Measurements from ENCODE around the gene TRIM23.
A peak's percentile ranks its signal among the peaks of the same experiment; 100 is the strongest.
"Not testable (repeated sequence)": the region's sequence is repeated elsewhere in the genome, so short reads cannot be mapped to it uniquely, and the experiment has no call there.

TRIM23 gene

DNA sequence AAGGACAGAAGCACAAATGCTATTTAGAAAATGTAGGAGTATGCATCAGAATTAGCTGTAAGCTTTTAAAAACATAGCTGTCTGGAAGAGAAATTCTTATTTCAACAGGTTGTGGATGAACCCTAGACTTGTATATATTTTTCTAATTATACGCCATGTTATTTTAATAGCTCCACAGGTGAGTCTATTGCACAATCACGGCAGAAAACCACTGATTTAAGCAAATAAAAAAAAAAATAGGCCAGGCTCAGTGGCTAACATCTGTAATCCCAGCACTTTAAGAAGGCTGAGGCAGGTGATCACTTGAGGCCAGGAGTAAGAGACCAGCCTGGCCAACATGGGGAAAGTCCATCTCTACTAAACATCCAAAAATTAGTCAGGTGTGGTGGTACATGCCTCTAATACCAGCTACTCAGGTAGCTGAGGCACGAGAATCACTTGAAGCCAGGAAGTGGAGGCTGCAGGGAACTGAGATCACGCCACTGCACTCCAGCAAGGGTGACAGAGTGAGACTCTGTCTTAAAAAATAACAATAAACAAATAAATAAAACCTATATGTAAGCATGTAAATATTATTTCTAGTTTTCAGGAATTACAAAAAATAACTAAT lies 11.7 kb downstream of the TRIM23 start:
- Mint-ChIP-seq H3K27ac (no peak overlapping the region), H3K4me1 (peaks cover 42% of the 10 kb centered on the region), H3K4me3 (no peak overlapping the region), H3K9me3 (no peaks in the 10 kb centered on the region), H3K36me3 (peaks cover 28% of the 10 kb centered on the region), H3K27me3 (no peaks in the 10 kb centered on the region)

DNA sequence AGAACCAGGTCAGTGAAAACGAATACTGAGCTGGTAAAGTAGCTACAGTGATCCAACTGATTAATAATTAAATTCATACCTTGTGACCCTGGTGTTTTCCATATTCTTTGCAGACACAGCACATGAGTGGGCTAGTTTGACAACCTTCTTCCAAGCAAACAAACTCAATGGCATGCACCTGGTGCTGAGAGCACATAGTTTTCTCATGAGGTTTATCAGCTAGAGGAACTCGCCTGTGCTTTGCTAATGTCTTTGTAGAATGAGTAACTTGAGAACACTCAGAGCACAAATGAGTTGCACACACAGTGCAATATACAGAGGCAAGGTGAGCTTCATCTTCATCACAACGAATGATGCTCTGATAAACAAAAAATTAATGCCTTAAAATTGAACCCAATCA lies 12.6 kb downstream of the TRIM23 start:
- H3K4me3 Mint-ChIP-seq: no peak overlapping the region
- no peak overlapping the region for H3K27ac Mint-ChIP-seq
- H3K36me3 Mint-ChIP-seq: peaks cover 31% of the 10 kb centered on the region
- peaks cover 40% of the 10 kb centered on the region for H3K4me1 Mint-ChIP-seq
- H3K27me3 Mint-ChIP-seq: no peaks in the 10 kb centered on the region
- H3K9me3 Mint-ChIP-seq: no peaks in the 10 kb centered on the region

DNA sequence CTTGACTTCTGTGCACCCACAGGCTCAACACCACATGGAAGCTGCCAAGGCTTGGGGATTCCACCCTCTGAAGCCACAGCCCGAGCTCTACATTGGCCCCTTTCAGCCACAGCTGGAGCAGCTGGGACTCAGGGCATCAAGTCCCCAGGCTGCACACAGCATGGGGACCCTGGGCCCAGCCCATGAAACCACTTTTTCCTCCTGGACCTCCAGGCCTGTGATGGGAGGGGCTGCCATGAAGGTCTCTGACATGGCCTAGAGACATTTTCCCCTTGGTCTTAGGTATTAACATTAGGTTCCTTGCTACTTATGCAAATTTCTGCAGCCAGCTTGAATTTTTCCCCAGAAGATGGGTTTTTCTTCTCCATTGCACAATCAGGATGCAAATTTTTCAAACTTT lies 22.4 kb downstream of the TRIM23 start:
- H3K4me3 Mint-ChIP-seq, H3K27me3 Mint-ChIP-seq, H3K27ac Mint-ChIP-seq, H3K9me3 Mint-ChIP-seq: not testable (repeated sequence)
- Mint-ChIP-seq H3K36me3 (peaks cover 45% of the 10 kb centered on the region), H3K4me1 (peaks cover 14% of the 10 kb centered on the region)

DNA sequence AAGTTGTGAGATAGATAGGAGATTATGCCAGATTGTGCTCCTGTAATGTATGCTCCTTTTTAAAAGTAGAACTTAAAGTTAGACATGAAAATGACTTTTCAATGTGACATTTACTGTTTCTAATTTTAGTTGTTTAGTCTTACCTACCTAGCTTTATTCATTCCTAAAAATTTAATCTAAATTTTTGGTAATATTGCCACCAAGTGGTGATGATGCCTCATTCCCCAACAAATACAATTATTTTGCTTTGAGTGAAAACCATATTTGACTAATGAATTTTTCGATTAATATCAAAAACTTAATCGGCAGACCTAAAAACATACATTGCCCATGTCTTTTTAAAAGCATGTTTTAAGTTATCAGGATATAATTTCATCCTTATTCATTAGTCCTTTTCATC lies 35.4 kb downstream of the TRIM23 start:
- no peak overlapping the region for H3K27ac Mint-ChIP-seq

DNA sequence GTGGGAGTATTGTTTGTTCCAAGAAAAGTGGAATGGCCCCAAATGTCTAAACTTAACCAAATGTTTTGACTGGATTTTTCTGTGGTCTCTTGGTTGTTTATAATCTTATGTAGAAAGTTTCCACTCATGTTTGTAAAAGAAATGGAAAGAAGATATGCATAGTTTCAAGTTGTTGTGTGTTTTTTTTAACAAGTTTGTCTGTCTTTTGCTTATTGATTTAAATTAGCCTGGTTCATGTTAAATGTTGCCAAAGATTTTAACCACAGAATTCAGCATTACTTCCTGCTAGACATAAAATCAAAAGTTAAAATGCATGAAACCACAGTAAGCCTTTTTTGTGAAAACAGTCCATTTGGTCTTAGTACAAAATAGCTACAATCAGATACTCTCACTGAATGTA lies 47.0 kb downstream of the TRIM23 start:
- H3K27ac Mint-ChIP-seq: no peak overlapping the region
- H3K4me3 Mint-ChIP-seq: no peak overlapping the region
- H3K36me3 Mint-ChIP-seq: peaks cover 11% of the 10 kb centered on the region
- H3K4me1 Mint-ChIP-seq: peaks cover 46% of the 10 kb centered on the region
- H3K9me3 Mint-ChIP-seq: no peaks in the 10 kb centered on the region
- no peaks in the 10 kb centered on the region for H3K27me3 Mint-ChIP-seq

More for the DNA sequence above, 35.4 kb downstream of the TRIM23 start:
- no peaks in the 10 kb centered on the region for H3K9me3 Mint-ChIP-seq
- H3K27me3 Mint-ChIP-seq: no peaks in the 10 kb centered on the region
- no peak overlapping the region for H3K4me3 Mint-ChIP-seq
- no peaks in the 10 kb centered on the region for H3K4me1 Mint-ChIP-seq
- H3K36me3 Mint-ChIP-seq: peaks cover 17% of the 10 kb centered on the region

DNA sequence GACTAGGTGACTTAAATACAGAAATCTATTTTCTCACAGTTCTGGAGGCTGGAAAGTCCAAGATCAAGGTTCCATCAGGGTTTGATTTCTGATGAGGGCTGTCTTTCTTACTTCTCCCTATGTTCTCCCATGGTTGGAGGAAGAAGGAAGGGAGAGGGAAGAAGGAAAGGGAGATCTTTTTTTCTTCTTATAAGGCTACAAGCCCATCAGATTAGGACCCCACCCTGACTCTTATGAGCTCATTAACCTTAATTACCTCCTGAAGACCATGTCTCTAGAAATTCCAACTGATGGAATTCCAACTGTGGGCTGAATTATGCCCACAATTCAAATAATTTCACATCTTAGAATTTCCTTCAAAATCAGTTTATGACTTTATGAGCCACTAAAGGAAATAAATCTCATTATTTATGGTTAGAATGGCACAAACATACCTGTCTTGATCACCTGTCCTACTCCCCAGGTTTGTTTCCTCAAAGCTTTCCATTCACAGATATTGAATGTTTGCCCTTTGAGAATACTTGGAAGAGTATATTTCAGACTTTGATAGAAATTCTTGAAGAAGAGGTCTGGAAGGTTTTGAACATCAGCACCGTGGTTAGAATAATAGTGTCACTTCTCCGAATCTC lies 53.4 kb downstream of the TRIM23 start:
- Mint-ChIP-seq H3K9me3 (no peaks in the 10 kb centered on the region), H3K27ac (no peak overlapping the region), H3K4me3 (no peak overlapping the region), H3K4me1 (peaks cover 73% of the 10 kb centered on the region), H3K36me3 (peaks cover 8% of the 10 kb centered on the region), H3K27me3 (no peaks in the 10 kb centered on the region)

DNA sequence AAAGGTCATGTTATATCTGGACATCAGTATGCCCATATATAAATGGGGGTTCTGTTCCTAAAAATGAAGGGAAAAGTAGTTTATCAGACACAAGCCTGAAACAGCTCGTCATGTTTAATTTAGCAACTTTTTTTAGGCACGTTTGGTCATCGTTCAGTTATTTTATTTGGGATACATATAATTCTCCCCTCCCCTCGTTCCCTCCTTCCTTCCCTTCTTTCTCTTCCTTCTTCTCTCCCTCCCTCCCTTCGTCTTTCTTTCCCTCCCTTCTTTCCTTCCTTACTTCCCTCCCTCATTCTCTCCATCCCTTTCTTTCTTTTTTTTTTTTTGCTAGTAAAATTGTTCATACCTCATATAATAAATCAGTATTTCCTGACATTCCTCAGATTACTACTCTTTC lies 57.6 kb downstream of the TRIM23 start:
- no peaks in the 10 kb centered on the region for H3K27me3 Mint-ChIP-seq
- H3K36me3 Mint-ChIP-seq: peaks cover 7% of the 10 kb centered on the region

DNA sequence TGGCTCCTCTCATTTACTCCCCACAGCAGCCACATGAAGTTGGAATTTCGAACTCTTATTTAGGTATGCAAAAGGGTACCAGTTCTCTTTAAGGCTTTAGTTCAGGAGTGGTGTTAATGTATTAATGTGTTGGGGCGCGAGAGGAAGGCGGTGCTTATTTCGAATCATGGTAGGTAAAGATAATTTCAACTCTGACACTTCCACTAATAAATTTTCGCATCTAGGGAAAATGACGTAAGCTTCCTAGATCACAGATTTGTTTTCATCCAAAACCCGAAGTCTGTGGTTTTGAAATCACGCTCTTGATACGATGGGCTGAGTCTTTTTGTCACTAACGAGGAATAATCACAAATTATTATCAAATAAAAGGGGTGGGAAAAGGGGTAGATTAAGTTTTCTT lies 60.4 kb downstream of the TRIM23 start:
- Mint-ChIP-seq H3K4me3 (peak overlapping the region; percentile 99), H3K9me3 (no peaks in the 10 kb centered on the region), H3K27me3 (no peaks in the 10 kb centered on the region), H3K27ac (peak overlapping the region; percentile 100), H3K36me3 (peaks cover 4% of the 10 kb centered on the region), H3K4me1 (peaks cover 58% of the 10 kb centered on the region)

More for the DNA sequence above, 57.6 kb downstream of the TRIM23 start:
- Mint-ChIP-seq H3K4me3 (no peak overlapping the region), H3K9me3 (no peaks in the 10 kb centered on the region), H3K4me1 (peaks cover 74% of the 10 kb centered on the region), H3K27ac (peak overlapping the region; percentile 76)

DNA sequence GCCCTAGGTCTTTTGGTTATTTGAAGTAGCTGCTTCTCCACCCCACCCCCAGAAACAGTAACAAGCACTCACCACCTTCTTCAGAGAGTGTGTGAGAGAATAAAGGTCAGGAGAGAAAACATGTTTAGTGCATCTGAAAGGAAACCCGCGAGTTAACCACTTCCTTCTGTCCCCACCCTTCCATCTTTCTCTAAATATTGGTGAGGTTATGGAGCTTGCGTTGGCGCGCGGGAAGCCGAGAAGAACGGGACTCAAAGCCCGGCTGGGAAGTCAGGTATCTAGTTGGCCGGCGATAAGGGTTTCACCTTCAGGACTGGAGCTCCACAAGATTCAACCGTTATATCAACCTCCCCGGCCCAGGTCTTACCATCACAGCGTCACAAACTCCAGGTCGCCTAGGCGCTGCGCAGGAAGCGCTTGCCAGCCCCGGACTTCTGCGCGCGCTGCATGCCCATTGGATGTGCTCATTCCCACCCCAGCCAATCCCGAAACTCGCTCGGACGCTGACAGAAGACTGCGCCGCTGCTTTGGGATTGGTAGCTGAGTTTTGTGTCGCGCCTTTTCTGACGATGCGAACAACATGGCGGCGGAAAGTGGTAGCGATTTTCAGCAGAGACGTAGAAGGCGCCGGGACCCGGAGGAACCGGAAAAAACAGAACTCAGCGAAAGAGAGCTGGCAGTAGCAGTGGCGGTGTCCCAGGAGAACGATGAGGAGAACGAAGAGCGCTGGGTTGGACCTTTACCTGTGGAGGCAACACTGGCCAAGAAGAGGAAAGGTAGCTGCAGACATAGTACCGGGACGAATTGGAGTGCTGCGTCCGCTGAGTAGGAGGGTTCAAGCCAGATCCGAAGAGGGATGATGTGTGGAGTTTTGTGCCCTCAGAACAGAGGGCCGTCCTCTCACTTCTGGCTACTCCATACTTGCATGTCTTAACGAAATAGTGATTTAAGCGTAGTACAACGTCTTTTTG lies 61.1 kb downstream of the TRIM23 start, which contains the start of the genes CENPK and PPWD1:
Gene CENPK (minus strand): TSS at position 438 of the 971 bp plus-strand sequence. CDS start 8,261 bp downstream, outside the sequence.
Gene PPWD1 (plus strand): TSS at position 566 of the 971 bp plus-strand sequence. CDS start 15 bp downstream, at position 581.
- H3K36me3 Mint-ChIP-seq: peaks cover 3% of the 10 kb centered on the region
- H3K27ac Mint-ChIP-seq: peak within 1 kb of the TSS; percentile 100
- peaks cover 52% of the 10 kb centered on the region for H3K4me1 Mint-ChIP-seq
- no peaks in the 10 kb centered on the region for H3K27me3 Mint-ChIP-seq
- no peaks in the 10 kb centered on the region for H3K9me3 Mint-ChIP-seq
- peak within 1 kb of the TSS; percentile 99 for H3K4me3 Mint-ChIP-seq

DNA sequence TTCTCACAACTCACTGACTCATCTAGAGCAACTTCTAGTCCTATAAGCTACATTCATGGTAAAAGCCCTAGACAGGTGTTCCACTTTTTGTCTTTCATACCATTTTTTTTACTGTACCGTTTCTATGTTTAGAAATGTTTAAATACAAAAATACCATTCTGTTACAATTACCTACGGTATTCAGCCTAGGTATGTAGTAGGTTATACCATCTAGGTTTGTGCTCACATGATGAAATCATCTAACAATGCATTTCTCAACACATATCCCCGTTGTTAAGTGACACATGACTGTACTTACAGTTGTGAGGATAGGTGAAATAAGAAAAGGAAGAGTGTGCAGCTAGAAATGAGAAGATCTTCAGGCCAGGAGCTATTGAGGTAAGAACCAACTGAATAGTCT lies 67.4 kb downstream of the TRIM23 start:
- Mint-ChIP-seq H3K27ac (no peak overlapping the region), H3K9me3 (no peaks in the 10 kb centered on the region), H3K4me1 (peaks cover under 1% of the 10 kb centered on the region), H3K4me3 (no peak overlapping the region), H3K27me3 (no peaks in the 10 kb centered on the region), H3K36me3 (peaks cover 5% of the 10 kb centered on the region)

DNA sequence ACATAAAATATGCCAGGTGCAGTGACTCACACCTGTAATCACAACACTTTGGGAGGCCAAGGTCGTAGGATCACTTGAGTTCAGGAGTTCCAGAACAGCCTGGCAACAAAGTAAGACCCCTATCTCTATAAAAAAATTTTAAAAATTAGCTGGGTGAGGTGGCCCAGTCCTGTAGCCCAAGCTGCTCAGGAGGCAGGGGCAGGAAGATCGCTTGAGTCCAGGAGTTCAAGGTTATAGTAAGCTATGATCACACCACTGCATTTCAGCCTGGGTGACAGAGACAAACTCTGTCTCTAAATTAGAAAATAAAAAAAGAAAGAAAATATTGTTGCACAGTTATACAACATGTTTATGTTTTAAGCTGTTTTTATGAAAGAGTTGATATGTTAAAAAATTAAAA lies 68.0 kb downstream of the TRIM23 start:
- Mint-ChIP-seq H3K27ac (no peak overlapping the region), H3K27me3 (no peaks in the 10 kb centered on the region), H3K9me3 (no peaks in the 10 kb centered on the region), H3K36me3 (peaks cover 5% of the 10 kb centered on the region), H3K4me3 (no peak overlapping the region), H3K4me1 (no peaks in the 10 kb centered on the region)

DNA sequence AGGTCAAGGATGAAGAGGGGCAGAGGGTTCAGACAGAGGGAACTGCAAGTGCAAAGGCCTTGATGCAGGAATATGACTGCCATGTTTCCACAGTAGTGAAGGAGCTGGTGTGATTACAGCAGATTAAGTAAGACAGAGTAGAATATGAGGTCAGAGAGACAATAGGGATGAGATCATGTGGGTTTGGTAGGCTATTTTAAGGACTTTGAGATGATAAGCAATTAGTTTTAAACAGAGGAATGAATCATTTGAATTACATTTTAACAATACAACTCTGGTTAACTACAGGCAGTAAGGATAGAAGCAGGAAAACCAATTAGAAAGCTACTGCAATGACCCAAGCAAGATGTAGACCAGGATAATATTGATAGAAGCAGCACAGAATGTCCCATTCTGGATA lies 68.8 kb downstream of the TRIM23 start:
- Mint-ChIP-seq H3K27ac (no peak overlapping the region), H3K36me3 (peaks cover 5% of the 10 kb centered on the region)

DNA sequence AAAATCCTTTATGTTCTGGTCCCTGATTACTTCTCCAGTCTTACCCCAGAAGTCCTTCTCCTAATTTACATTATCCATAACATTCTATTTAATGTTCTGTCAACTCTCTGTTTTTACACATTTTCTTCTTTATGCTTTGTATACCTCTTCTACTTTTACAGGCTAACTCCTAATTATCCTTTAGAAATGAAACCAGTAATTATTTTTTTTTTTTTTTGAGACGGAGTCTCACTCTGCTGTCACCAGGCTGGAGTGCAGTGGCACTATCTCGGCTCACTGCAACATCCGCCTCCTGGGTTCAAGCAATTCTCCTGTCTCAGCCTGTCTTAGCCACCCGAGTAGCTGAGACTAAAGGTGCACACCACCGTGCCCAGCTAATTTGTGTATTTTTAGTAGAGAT lies 70.2 kb downstream of the TRIM23 start:
- Mint-ChIP-seq H3K4me3 (no peak overlapping the region), H3K36me3 (peaks cover 10% of the 10 kb centered on the region), H3K9me3 (no peaks in the 10 kb centered on the region), H3K27ac (no peak overlapping the region), H3K27me3 (no peaks in the 10 kb centered on the region), H3K4me1 (no peaks in the 10 kb centered on the region)

More for the DNA sequence above, 68.8 kb downstream of the TRIM23 start:
- Mint-ChIP-seq H3K27me3 (no peaks in the 10 kb centered on the region), H3K9me3 (no peaks in the 10 kb centered on the region), H3K4me3 (no peak overlapping the region), H3K4me1 (no peaks in the 10 kb centered on the region)

DNA sequence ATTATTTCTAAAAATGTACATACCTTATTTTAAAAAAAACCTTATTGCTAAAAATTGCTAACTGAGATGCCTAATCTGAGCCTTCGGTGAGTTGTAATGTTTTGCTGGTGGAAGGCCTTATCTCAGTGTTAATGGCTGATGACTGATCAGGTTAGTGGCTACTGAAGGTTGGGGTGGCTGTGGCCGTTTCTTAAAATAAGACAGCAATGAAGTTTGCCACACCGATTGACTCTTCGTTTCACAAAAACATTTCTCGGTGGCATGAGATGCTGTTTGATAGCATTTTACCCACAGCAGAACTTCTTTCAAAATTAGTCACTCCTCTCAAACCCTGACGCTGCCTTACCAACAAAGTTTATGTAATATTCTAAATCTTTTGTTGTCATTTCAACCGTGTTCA lies 75.9 kb downstream of the TRIM23 start:
- Mint-ChIP-seq H3K9me3 (no peaks in the 10 kb centered on the region), H3K27me3 (no peaks in the 10 kb centered on the region), H3K4me1 (no peaks in the 10 kb centered on the region), H3K36me3 (peaks cover 19% of the 10 kb centered on the region), H3K4me3 (no peak overlapping the region), H3K27ac (no peak overlapping the region)

DNA sequence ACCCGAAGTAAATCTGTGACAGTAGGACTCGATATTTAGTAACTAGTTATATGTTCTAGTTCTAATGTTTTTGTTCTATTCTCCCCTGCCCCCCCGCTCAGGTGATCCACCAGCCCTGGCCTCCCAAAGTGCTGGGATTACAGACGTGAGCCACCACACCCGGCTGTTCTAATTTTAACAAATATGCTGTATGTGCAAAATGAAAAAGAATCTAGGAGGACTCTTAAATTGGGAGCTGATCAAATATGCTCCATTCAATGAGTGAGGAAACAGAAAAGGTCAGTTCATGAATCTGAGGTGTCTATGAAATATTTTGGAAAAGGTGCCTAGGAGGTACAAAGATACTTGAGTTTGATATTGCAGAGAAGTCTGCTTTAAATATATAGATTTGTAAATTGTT lies 78.0 kb downstream of the TRIM23 start:
- H3K27ac Mint-ChIP-seq: no peak overlapping the region
- no peaks in the 10 kb centered on the region for H3K4me1 Mint-ChIP-seq
- no peaks in the 10 kb centered on the region for H3K9me3 Mint-ChIP-seq
- H3K4me3 Mint-ChIP-seq: no peak overlapping the region
- peaks cover 24% of the 10 kb centered on the region for H3K36me3 Mint-ChIP-seq
- no peaks in the 10 kb centered on the region for H3K27me3 Mint-ChIP-seq

DNA sequence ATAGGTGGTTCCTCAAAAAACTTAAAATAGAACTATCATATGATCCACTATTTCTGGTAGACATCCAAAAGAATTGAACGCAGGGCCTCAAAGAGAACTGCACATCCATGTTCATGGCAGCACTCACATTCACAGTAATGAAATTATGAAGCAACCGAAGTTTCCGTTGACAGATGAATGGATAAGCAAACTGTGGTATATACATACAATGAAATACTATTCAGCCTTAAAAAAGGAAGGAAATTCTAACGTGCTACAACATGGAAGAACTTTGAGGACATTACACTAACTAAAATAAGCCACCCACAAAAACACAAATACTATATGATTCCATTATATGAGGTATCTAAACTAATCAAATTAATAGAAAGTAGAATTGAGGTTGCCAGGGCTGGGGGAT lies 79.7 kb downstream of the TRIM23 start:
- Mint-ChIP-seq H3K27ac (no peak overlapping the region), H3K27me3 (no peaks in the 10 kb centered on the region), H3K4me1 (no peaks in the 10 kb centered on the region), H3K36me3 (peaks cover 21% of the 10 kb centered on the region), H3K4me3 (no peak overlapping the region), H3K9me3 (no peaks in the 10 kb centered on the region)
